Kasumi-1 (cell line): ENCODE results near the gene PAM16.

ENCODE experiments used
- DNase-seq, 2 experiments: peaks; one replicate each; lab custom pipeline; 2025; lab: John Stamatoyannopoulos, UW

PAM16 gene

DNA sequence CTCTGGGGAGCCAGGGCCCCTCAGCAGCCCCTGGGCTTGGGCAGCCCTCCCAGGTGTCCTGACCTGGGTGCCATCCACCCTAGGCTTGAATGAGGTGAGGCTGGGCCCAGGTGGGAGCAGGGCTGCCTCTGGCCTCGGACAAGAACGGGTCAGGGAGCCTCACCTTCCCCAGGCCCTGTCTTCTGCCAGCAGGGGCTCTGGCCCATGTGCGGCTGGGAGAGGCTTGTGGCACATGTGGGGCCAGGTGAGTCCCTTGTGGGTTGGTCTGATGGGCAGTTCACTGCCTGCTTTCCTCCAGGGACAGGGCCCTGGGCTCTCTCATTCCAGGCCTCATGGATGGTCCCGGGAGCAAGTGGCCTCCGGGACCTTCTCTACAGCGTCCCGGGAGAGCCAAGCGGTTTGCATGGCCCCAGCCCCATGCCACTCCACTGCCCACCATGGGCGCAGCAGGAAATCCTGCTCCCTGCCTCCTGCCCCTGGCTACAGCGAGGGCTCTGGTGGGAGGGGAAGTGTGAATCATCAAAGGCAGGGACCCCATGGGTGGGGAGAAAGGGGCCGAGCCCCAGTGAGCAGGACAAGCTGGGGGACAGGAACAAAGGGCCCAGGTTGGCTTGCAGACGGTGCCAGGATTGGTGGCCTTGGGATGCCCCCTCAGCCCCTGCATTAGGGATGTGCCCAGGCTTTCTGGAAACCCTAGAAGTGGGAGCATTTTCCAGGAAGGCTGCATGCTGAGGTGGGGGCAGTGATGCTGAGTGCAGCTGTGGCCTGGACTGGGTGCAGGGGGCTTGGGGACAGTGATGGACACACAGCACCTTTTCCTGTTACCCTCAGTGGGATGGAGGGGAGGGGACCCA, 32.7 kb upstream of the PAM16 start:
- DNase-seq, result no peak

DNA sequence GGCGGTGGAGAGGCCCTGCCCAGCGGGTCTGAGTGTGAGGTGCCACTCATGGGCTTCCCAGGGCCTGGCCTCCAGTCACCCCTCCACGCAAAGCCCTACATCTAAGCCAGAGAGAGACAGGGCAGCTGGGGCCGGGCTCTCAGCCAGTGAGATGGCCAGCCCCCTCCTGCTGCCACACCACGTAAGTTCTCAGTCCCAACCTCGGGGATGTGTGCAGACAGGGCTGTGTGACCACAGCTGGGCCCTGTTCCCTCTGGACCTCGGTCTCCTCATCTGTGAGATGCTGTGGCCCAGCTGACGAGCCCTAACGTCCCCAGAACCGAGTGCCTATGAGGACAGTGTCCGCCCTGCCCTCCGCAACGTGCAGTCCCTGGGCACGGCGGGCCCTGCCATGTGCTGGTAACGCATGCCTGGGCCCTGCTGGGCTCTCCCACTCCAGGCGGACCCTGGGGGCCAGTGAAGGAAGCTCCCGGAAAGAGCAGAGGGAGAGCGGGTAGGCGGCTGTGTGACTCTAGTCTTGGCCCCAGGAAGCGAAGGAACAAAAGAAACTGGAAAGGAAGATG, 31.8 kb upstream of the PAM16 start:
- no peak for DNase-seq

DNA sequence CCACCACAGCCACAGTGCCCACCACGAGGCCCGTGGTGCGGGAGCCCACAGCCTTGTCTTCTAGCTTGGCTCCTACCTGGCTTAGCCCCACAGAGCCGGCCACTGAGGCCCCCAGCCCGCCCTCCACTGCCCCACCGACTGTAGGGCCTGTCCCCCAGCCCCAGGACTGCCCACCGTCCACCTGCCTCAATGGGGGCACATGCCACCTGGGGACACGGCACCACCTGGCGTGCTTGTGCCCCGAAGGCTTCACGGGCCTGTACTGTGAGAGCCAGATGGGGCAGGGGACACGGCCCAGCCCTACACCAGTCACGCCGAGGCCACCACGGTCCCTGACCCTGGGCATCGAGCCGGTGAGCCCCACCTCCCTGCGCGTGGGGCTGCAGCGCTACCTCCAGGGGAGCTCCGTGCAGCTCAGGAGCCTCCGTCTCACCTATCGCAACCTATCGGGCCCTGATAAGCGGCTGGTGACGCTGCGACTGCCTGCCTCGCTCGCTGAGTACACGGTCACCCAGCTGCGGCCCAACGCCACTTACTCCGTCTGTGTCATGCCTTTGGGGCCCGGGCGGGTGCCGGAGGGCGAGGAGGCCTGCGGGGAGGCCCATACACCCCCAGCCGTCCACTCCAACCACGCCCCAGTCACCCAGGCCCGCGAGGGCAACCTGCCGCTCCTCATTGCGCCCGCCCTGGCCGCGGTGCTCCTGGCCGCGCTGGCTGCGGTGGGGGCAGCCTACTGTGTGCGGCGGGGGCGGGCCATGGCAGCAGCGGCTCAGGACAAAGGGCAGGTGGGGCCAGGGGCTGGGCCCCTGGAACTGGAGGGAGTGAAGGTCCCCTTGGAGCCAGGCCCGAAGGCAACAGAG, 31.0 kb upstream of the PAM16 start:
- DNase-seq, result no peak

DNA sequence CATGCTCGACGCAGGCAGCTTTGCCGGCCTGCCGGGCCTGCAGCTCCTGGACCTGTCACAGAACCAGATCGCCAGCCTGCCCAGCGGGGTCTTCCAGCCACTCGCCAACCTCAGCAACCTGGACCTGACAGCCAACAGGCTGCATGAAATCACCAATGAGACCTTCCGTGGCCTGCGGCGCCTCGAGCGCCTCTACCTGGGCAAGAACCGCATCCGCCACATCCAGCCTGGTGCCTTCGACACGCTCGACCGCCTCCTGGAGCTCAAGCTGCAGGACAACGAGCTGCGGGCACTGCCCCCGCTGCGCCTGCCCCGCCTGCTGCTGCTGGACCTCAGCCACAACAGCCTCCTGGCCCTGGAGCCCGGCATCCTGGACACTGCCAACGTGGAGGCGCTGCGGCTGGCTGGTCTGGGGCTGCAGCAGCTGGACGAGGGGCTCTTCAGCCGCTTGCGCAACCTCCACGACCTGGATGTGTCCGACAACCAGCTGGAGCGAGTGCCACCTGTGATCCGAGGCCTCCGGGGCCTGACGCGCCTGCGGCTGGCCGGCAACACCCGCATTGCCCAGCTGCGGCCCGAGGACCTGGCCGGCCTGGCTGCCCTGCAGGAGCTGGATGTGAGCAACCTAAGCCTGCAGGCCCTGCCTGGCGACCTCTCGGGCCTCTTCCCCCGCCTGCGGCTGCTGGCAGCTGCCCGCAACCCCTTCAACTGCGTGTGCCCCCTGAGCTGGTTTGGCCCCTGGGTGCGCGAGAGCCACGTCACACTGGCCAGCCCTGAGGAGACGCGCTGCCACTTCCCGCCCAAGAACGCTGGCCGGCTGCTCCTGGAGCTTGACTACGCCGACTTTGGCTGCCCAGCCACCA, 30.2 kb upstream of the PAM16 start:
- DNase-seq, result no peak

DNA sequence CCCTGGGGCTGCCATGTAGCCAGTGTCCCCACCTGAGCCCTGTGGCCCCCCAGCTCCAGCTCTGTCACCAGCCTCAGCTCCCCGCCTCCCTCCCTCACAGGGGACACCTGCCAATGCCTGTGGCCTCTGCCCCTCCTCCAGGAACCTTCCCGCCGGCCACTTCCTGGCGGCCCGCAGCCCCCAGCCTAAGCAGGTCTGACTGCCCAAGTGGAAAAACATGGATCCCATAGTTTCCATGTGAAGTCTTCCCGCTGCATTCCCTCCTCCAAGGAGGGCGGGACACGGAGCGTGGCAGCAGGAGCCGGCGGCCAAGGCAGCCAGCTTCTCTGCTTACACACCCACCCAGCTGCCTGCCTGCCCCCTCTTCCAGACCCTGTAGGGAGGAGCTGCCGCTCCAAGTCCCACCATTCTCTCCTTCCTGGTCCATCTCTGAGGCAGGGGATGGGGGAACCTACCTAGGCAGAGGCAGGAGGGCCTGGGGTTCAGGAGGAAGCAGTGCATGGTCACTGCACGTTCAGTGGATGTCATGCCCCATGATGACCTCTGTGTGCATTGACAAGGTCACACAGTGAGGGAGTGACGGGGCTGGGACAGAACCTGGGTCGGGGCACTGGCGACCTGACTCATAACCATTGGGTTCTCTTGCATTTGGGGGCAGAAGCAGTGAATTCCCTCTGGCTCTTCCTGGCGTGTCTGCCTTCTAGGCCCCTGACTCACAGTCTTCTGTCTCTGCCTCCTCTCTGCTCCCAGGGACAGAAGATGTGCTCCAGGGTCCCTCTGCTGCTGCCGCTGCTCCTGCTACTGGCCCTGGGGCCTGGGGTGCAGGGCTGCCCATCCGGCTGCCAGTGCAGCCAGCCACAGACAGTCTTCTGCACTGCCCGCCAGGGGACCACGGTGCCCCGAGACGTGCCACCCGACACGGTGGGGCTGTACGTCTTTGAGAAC, 29.3 kb upstream of the PAM16 start:
- no peak for DNase-seq

DNA sequence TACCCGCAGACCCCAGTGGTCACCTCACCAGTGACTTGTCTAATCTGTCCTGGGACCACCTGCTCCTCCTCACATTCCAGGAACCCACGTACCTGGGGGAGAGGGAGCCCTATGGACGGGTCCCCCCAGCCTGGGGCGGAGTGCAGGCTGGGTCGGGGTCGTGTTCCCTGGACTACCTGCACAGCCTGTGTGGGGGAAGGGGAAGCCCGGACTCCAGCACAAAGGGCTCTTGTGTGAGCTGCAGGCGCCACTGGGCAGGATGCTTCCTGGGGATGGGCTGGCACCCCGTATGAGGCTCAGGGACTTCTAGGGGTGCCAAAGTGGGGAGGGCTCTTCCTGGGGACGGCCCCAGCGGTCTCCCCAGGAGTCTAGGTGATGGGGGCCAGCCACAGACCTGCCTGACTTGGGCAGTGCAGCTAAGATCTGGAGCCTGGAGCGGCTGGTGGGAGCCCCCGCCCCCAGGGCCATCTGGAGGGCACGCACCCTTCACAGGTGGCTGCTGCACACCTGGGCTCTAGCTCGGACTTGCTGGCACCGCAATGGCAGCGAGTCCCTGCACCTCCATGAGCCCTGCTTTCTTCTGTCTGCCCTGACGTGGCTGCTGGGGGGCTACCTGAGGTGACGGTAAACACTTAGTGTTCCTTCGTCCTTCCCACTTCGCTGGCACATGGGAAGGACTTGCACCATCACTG, 28.0 kb upstream of the PAM16 start:
- DNase-seq, result no peak

DNA sequence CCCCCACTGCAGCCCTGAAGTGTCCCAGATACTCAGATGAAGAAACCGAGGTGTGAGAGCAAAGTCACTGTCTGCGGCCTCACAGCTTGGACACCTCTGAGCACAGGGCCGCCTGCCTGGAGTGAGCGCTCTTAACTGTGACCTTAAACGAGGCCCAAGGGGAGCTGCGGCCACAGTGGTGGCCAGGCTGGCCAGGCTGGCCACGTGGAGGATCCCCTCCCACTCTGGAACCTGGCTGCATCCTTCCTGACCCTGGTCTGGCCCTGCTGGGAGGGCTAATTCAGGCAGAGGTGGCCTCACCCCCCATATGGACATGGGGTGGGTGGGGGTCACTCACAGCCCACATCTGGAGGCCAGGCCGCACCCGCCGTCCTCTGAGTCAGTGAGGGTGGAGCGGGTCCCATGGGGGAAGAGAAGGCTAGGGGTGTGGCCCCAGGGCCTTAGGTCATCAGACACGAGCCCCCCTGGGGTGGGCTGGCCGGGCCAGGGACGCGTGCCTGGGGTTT, 27.1 kb upstream of the PAM16 start:
- no peak for DNase-seq

DNA sequence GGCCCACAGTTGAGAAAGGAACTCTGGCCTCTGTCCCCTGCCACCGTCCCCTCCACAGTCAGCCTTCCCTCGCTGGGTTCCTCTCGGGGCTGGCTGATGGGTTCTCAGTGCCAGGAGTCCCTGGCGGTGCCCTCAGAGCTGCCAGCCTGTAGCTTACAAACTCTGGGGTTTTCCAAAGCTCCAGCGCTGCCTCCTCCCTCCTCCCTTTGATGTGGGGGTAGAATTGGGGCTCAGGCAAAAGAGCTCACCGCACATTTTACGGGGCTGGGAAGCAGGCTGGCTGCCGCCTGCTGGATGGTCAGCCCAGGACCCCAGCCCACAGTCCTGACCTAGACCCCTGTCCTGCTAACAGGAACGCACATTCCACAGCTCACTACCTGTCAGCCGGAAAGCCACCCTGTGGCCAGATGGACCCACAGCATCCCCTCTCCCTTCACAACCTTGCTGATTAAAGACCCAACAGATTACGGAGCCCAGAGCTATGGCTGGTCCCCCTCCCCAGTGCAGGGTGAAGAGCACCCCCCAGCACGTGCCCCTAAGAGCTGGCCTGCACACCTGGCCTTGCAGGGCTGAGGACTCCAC, 26.5 kb upstream of the PAM16 start:
- DNase-seq, result no peak

DNA sequence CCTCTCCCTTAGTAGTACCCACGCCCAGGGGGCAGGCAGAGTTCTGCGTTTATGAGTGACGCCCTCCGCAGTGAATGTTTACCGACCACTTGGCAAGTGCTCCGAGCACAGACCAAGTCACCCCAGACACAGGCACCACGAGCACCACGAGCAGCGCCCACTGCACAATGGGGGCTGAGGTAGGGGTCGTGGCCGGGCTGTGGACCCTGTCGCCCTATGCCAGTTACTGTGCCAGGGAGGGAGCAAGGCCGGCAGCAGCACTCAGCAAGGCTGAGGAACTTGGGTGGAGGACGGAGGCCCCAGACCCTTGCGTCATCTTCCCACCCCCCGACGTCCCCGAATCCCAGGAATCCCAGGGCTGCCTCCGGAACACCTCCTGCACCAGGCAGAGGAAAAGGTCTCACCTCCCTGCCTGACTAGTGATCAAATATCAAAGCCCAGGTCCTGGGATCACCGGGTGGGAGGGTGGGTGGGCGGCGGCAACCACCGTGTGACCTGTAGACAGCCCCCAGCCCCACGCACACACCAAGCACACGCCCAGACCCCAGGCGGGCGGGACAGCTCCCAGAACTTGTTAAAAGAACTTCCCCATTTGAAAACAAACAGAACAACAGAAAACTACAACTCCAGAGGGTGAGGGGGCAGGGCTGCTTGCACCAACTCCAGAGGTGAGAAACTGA, 25.9 kb upstream of the PAM16 start:
- DNase-seq, result no peak

DNA sequence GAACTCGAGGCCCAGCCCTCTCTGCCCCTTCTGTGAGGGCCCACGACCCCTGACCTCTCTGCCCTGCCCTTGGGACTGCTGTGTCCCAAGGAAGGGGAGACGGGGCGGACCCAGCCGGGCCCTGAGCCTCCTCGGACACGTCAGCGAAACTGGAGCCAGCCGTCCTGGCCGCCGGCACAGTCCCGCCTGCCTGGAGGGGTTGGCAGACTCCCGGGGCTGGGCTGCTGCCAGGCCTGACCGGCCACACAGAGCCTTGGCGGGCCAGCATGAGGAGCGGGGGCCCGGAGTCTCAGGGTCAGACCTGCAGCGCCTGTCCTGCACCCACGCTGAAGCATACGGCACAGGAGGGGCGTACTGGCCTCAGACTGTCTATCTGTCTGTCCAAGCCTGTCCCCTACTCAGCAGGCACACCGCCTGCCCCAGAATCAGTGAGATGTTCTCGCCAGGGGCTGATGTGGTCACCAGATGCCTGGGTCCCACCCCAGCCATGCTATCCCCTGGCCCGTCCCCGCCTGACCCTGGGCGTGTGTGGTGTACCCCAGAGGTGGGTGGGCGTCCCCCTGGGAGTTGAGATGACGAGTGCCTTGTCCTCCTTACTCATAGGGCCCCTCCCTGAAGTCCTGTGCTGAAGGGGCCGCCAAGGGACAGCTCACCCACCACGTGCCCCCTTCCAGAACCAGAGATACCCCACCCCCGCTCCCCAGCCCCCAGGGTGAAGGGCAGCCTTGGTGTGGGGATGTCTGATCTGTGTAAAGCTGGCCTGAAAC, 25.2 kb upstream of the PAM16 start:
- DNase-seq, result no peak

DNA sequence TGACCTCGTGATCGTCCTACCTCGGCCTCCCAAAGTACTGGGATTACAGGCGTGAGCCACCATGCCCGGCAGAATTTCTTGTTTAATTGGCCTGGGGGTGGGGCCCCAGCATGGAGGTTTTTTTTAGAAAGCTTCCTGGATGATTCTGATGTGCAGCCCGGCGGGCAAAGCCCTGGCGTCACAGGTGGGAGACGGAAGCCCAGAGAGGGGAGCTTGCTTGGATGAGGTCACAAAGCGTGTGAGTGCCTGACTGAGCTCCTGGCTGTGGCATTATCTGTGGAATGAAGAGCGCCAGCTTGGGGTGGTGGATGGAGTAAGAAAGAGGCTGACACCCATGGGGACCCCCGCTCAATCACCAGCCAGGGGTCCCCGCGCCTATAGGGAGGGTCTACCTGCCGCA, 24.6 kb upstream of the PAM16 start:
- no peak for DNase-seq

DNA sequence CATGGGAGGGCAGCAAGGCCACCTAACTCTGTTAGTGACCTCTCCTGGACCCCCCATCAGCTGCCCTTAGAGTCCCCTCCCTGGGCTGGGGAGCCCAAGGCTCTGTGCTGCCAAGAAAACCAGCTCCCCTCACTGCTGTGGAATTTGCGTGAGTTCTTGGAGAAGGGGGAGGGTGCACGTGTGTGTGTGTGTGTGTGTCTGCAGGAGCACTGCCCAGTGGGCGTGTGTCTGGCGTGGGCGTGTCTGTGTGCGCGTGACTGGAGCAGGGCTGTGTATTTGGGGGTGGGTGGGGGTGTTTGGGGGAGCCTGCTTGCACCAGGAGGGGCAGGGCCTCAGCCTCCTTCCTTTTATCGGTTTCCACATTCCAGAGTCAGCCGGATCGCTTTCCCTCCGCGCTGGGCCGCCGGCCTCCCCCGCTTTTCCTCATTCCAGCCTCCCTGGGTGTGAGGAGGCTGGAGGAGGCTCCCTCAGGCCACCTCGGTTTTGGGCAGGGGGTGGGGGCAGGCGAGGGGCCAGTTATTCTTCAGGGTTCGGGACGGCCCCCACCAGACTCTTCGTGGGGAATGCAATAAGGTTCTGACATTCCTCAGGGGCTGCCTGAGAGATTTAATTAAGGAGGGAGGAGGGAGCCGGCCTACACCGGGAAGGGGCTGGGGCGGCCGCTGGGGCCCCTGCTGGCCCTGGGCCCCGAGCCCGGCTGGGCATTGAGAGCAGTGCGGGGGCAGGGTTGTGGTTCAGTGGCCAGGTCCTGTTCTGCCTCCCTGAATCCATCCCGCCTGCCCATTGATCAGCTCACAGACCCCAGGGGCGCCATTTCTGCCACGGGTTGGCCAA, 23.0 kb upstream of the PAM16 start:
- DNase-seq, result no peak

DNA sequence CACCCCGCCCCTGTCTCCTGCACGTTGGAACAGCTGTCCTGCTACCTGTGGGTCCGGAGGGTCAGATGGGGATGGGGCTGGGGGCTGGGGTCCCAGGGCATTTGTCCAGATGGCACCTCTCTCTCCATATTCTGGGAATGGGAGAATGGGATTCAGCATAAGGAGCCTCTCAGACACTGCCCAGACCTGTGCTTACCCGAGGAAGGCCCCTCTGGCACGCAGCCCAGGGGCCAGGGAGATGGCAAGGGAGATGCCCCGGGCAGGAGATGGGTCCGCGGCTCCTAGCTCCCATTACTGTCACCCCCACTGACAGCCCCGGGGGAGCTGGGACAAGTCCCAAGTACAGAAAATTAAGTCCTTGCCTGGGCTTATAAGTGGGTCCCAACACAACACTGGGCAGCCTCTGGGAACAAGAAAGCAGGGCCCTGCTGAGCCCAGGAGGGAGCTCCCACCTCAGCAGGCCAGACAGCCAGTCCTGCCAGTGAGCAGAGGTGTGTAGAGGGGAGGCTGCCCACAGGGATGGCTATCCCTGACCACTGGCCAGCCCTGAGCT, 22.3 kb upstream of the PAM16 start:
- DNase-seq, result no peak

DNA sequence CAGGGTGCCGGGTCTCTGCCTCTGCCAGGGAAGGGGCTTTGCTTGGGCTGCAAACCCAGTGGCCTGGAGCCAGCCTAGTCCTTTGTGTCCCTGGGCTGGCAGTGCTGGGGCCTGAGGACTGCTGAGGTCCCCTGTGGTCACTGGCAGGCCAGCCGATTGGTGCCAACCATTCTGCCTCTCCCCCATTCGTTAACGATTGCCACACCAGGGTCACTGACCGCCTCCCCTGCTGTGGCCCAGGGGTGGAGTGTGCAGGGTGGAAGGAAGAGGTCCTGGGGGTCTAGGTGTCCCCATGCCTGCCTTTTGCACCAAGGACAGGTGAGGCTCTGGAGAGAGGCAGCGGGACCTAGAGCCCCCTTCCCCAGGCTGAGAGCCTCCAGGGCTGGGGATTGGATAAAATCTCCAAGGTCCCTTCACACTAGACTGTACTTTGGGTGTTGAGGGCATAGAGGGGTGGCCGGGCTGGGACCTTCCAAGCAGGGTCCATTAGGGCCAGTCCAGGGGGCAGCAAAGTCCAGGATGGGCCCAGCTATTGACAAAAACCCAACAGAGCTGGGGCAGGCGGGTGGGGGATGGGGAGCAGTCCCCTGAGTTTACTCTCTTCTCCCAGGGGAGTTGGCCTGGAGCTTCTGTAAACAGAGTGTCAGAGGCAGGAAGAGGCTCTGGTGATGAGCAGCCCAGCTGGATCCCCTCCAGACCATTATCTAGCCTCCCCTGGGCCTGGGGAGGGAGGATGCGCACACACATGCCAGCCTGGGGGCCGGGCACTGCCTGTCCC, 21.6 kb upstream of the PAM16 start:
- no peak for DNase-seq

DNA sequence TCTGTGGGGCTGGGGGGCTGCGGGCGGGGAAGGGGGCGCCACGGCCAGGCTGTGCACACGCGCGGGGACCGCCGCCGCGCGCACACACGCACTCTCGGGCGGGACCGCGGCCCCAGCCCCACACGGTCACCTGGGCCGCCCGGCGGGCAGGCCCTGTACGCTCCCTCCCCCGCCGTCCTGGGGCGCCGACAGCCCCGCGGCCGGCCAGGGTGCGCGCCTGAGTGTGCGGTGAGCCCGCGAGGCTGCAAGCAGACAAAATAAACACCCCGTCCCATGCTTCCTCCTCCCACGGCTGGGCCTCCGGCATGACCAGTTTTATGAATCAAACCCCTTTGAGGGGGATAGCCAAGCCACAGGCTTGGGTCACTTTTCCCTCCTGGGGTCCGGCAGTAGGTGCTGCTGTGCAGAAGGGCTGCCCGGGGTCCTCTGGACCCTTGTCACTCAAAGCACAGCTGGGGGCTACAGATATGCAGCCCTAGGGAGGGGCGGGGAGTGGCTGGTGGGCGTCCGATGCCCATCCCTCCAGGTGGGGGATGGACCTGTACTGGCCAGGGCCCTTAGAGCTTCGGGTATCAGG, 21.0 kb upstream of the PAM16 start:
- peak in 1 of 2 experiments; percentile 9 for DNase-seq
